ENCODE measurements around the gene PEPD. TPM values are rescaled to one million over a fixed set of nuclear protein-coding genes. Genes with fewer than 3 reads are reported as not detected.

PEPD gene
- total RNA-seq, 1 donor from 2014 or later: 15.0 TPM

GRCh38 chr19:33506498-33506897 is 15.1 kb downstream of the PEPD start:
- Mint-ChIP-seq H3K9me3 (peaks cover 6% of the 10 kb centered on the region), H3K27me3 (ENCODE audit: insufficient read depth) (no peaks in the 10 kb centered on the region), H3K36me3 (ENCODE audit: low read depth) (no peaks in the 10 kb centered on the region), H3K4me1 (ENCODE audit: low read depth) (no peaks in the 10 kb centered on the region), H3K27ac (no peak overlapping the region), H3K4me3 (no peak overlapping the region)
- DNase-seq (ENCODE audit: low spot score): no peak
- intact Hi-C loops (cut with micrococcal nuclease): no loop called here

DNA sequence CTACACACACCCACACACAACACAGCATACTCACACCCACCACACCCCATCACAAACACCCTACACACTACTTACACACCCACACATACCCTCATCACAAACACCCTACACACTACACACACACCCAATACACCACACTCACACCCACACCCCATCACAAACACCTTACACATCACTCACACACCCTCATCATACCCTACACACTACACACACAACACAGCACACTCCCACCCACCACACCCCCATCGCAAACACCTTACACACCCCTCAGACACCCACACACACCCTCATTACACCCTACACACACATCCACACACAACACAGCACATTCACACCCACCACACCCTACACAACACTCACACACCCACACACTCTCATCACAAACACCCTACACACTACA is 15.8 kb downstream of the PEPD start:
- H3K4me1 Mint-ChIP-seq (ENCODE audit: low read depth): no peaks in the 10 kb centered on the region
- H3K27me3 Mint-ChIP-seq (ENCODE audit: insufficient read depth): no peaks in the 10 kb centered on the region
- H3K4me3 Mint-ChIP-seq: no peak overlapping the region
- H3K9me3 Mint-ChIP-seq: peaks cover 6% of the 10 kb centered on the region
- no peak for DNase-seq (ENCODE audit: low spot score)
- intact Hi-C loops (cut with micrococcal nuclease): no loop called here
- no peaks in the 10 kb centered on the region for H3K36me3 Mint-ChIP-seq (ENCODE audit: low read depth)
- H3K27ac Mint-ChIP-seq: peak overlapping the region; percentile 4

- Mint-ChIP-seq H3K9me3 (peaks cover 6% of the 10 kb centered on the region), H3K36me3 (ENCODE audit: low read depth) (no peaks in the 10 kb centered on the region), H3K4me3 (no peak overlapping the region), H3K27me3 (ENCODE audit: insufficient read depth) (no peaks in the 10 kb centered on the region), H3K4me1 (ENCODE audit: low read depth) (no peaks in the 10 kb centered on the region), H3K27ac (no peak overlapping the region)
- DNase-seq (ENCODE audit: low spot score): no peak
- intact Hi-C loops (cut with micrococcal nuclease): no loop called here
Measured at GRCh38 chr19:33505148-33505547, 16.4 kb downstream of the PEPD start.

- intact Hi-C loops (cut with micrococcal nuclease): no loop called here
- Mint-ChIP-seq H3K4me1 (ENCODE audit: low read depth) (no peaks in the 10 kb centered on the region), H3K27ac (no peak overlapping the region), H3K27me3 (ENCODE audit: insufficient read depth) (no peaks in the 10 kb centered on the region), H3K9me3 (peaks cover 6% of the 10 kb centered on the region), H3K4me3 (no peak overlapping the region), H3K36me3 (ENCODE audit: low read depth) (no peaks in the 10 kb centered on the region)
- no peak for DNase-seq (ENCODE audit: low spot score)
Measured at GRCh38 chr19:33504058-33504444, 17.5 kb downstream of the PEPD start.

DNA sequence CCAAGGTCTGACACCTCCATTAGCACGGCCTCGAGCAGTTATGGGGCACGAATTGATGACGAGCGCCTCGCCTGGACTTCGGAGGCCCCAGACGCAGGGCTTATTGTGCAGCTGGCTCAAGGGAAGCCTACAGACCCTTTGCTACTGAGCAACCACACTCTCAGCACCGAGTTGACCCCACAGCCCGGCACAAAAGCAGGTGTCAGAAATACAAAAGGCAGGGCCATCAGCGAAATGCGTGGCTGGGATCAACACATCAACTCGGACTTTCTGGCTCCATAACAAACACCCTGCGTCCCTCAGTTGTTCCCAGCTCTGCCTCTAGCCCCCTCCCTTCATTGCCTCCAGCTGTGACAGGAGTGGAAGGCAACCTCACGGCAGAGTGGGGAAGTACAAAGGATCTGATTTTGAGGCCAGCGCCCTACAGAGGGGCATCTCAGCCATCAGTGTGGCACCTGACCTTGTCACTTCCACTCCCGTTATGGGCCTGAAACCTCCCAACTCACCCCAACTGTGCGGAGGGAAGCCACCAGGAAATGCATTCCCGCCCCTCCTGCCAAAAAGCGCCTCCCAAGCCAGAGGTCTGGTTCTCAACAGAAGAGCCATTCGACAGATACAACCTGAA is 18.0 kb downstream of the PEPD start:
- H3K9me3 Mint-ChIP-seq: peaks cover 6% of the 10 kb centered on the region
- intact Hi-C loops (cut with micrococcal nuclease): no loop called here
- no peaks in the 10 kb centered on the region for H3K36me3 Mint-ChIP-seq (ENCODE audit: low read depth)
- DNase-seq (ENCODE audit: low spot score): no peak
- no peak overlapping the region for H3K4me3 Mint-ChIP-seq
- no peaks in the 10 kb centered on the region for H3K4me1 Mint-ChIP-seq (ENCODE audit: low read depth)
- H3K27me3 Mint-ChIP-seq (ENCODE audit: insufficient read depth): no peaks in the 10 kb centered on the region
- H3K27ac Mint-ChIP-seq: no peak overlapping the region

DNA sequence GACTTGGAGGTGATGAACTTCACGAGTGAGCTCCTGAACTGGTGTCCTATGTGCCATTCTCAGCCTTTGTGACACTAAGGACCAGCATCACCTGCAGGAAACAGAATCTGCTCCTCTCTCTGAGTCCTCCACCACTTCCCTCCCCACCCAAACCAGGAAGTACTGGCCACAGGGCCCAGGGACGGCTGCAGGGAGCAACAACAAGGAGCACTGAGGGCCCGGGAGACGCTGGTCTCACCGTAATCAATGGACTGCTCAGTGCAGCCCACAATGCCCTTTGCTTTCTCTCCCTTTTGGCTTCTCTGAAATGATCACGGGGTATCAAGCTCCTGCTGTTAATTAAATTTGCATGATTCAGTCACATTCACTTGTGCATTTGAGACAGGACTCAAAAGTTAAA is 18.6 kb downstream of the PEPD start:
- Mint-ChIP-seq H3K9me3 (peaks cover 6% of the 10 kb centered on the region), H3K4me1 (ENCODE audit: low read depth) (no peaks in the 10 kb centered on the region), H3K27me3 (ENCODE audit: insufficient read depth) (no peaks in the 10 kb centered on the region), H3K27ac (no peak overlapping the region), H3K36me3 (ENCODE audit: low read depth) (no peaks in the 10 kb centered on the region), H3K4me3 (no peak overlapping the region)
- intact Hi-C loops (cut with micrococcal nuclease): no loop called here
- DNase-seq (ENCODE audit: low spot score): no peak

DNA sequence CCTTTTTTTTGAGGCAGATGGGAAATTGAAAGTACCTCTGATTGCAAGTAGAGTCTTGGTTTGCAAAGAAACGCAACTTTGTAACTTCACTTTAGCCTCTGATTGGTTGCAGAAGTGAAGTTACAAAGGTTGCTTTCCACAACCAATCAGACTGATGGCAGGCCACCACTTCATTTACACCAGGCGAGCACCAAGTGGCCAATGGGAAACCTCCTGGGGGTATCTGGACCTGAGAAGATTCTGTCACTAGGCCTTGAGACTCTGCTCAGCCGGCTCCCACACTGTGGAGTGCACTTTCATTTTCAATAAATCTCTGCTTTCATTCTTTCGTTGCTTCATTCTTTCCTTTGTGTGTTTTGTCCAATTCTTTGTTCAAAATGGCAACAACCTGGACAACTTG is 19.1 kb downstream of the PEPD start:
- no peak for DNase-seq (ENCODE audit: low spot score)
- Mint-ChIP-seq H3K4me3 (no peak overlapping the region), H3K36me3 (ENCODE audit: low read depth) (no peaks in the 10 kb centered on the region), H3K4me1 (ENCODE audit: low read depth) (no peaks in the 10 kb centered on the region), H3K27me3 (ENCODE audit: insufficient read depth) (no peaks in the 10 kb centered on the region), H3K9me3 (peaks cover 6% of the 10 kb centered on the region), H3K27ac (no peak overlapping the region)
- intact Hi-C loops (cut with micrococcal nuclease): no loop called here

DNA sequence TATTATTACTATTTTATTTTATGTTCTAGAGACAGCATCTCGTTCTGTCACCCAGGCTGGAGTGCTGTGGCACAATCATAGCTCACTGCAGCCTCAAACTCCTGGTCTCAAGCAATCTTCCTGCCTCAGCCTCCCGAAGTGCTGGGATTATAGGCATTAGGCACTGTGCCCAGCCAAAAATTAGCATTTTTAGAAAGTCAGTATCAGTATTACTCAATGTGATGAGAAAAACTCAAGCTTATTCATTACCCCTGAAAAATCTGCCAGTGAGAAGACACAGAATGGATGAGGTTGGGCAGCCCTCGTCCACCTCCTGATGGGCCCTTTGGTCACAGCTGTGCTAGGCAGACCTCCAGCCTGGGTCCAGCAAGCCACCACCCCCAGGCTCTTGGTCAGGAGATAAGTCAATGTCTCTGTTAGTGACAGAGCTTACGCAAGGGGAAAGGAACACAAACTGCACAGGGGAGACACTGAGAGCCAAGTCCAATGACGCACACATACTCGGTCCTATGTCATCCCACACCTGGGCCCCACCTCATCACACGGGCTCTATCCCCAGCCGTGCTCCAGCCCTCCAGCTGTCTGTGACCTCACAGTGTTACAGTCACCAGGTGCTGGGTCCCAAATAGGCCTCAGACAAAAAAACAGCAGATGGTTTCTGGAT is 19.8 kb downstream of the PEPD start:
- H3K27ac Mint-ChIP-seq: no peak overlapping the region
- H3K4me3 Mint-ChIP-seq: no peak overlapping the region
- no peaks in the 10 kb centered on the region for H3K36me3 Mint-ChIP-seq (ENCODE audit: low read depth)
- H3K27me3 Mint-ChIP-seq (ENCODE audit: insufficient read depth): no peaks in the 10 kb centered on the region
- intact Hi-C loops (cut with micrococcal nuclease): no loop called here
- no peak for DNase-seq (ENCODE audit: low spot score)
- H3K9me3 Mint-ChIP-seq: peaks cover 6% of the 10 kb centered on the region
- no peaks in the 10 kb centered on the region for H3K4me1 Mint-ChIP-seq (ENCODE audit: low read depth)

DNA sequence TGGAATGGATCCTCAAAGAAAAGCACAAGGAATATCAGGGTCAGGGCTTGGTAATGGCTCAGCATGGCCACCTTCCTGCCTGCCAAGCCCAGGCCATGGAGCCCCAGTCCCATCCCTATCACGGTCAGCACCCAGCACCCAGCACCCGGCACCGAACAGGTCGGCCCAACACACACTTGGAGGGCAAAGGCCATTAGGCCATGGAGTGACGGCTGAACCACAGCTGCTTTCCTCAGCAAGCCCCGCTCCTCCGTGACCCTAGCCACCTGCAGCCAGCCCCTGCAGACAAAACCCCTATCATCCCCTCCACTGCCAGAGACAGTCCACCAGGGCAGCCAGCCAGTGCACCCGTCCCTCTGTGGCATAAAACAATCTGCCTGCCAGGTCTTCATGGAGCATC is 20.6 kb downstream of the PEPD start:
- DNase-seq (ENCODE audit: low spot score): no peak
- Mint-ChIP-seq H3K4me1 (ENCODE audit: low read depth) (no peaks in the 10 kb centered on the region), H3K27me3 (ENCODE audit: insufficient read depth) (no peaks in the 10 kb centered on the region), H3K27ac (no peak overlapping the region), H3K9me3 (no peaks in the 10 kb centered on the region), H3K4me3 (no peak overlapping the region), H3K36me3 (ENCODE audit: low read depth) (no peaks in the 10 kb centered on the region)
- intact Hi-C loops (cut with micrococcal nuclease): no loop called here

DNA sequence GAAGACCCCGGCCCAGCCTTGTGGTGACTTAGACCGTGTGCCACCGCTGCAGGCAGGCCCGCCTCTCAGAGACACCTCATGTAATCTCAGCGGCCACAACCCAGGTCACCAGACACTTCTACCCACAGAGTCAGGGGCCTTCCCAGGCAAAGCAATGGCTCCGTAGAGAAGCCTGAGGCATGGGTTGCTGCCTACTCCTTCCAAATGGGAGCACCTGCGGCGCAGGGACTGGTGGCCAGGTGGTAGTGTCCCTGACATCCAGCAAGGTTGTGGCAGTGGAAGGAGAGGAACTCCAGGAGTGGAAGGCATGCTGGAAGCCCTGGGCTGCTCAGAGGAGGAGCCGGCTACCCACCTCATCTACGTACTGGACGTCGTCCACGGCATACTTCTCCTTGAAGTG is 21.0 kb downstream of the PEPD start:
- H3K4me3 Mint-ChIP-seq: no peak overlapping the region
- H3K9me3 Mint-ChIP-seq: no peaks in the 10 kb centered on the region
- intact Hi-C loops (cut with micrococcal nuclease): no loop called here
- no peak overlapping the region for H3K27ac Mint-ChIP-seq
- H3K27me3 Mint-ChIP-seq (ENCODE audit: insufficient read depth): no peaks in the 10 kb centered on the region
- DNase-seq (ENCODE audit: low spot score): no peak
- no peaks in the 10 kb centered on the region for H3K4me1 Mint-ChIP-seq (ENCODE audit: low read depth)
- no peaks in the 10 kb centered on the region for H3K36me3 Mint-ChIP-seq (ENCODE audit: low read depth)

DNA sequence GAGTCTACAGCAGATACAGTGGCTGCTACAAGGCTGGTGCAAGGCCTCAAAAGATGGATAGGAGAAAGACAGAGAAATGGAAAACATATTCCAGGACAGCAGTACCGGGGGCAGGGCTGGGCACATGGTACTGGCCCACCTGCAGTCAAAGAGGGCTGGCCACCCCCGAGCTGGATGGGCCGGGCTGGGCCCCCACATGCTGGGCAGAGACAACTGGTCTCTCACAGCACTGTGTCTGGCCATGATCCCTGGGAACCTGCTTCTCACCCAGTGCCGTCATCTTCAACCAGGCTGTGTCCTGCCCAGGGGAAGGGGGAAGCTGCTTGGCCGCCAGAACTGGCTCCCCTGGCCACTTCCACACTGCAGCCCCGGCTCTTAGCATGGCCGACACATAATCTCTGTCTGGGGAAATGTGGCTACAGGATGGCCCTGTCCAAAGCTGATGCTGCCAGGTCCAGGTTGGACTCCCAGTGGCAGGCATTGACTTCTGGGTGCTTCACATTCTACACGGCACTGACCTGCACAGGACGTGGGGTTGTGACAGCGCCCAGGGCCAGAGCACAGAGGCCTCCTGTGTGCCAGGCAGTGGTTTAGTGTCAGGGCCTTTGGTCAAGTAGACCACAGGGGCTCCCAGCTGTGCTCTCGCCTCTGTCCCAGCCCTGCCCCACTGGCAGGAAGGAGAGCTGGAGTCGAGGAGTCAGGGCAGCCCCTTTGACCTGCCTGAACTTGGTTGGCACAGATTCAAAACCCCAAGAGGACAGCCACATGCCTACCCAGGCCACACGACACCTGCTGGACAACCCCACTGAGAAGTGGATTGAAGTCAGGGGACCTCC is 21.7 kb downstream of the PEPD start:
- Mint-ChIP-seq H3K36me3 (ENCODE audit: low read depth) (no peaks in the 10 kb centered on the region), H3K27ac (no peak overlapping the region), H3K4me1 (ENCODE audit: low read depth) (no peaks in the 10 kb centered on the region), H3K4me3 (no peak overlapping the region), H3K9me3 (no peaks in the 10 kb centered on the region), H3K27me3 (ENCODE audit: insufficient read depth) (no peaks in the 10 kb centered on the region)
- intact Hi-C loops (cut with micrococcal nuclease): no loop called here
- no peak for DNase-seq (ENCODE audit: low spot score)

DNA sequence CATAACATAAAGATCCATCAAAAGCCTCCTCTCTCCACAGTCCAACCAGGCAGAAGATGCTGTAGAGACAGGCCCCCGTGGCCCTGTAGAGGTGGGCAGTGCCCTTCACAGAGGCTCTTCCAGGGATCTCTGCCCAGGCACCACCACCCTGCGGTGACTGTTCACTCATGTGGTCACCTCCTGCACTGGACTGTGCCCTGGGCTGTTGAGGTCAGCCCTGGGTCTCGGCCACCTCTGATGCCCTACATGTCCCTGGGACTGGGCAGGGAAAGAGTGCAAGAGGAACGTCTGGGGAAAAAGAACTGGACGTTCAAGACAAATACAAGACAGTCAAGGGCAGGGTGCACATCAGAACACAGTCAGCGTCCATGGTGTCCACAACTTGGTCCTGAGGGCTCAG is 22.3 kb downstream of the PEPD start:
- Mint-ChIP-seq H3K9me3 (no peaks in the 10 kb centered on the region), H3K27me3 (ENCODE audit: insufficient read depth) (no peaks in the 10 kb centered on the region), H3K36me3 (ENCODE audit: low read depth) (no peaks in the 10 kb centered on the region), H3K4me3 (no peak overlapping the region), H3K4me1 (ENCODE audit: low read depth) (no peaks in the 10 kb centered on the region), H3K27ac (no peak overlapping the region)
- intact Hi-C loops (cut with micrococcal nuclease): no loop called here
- DNase-seq (ENCODE audit: low spot score): no peak

DNA sequence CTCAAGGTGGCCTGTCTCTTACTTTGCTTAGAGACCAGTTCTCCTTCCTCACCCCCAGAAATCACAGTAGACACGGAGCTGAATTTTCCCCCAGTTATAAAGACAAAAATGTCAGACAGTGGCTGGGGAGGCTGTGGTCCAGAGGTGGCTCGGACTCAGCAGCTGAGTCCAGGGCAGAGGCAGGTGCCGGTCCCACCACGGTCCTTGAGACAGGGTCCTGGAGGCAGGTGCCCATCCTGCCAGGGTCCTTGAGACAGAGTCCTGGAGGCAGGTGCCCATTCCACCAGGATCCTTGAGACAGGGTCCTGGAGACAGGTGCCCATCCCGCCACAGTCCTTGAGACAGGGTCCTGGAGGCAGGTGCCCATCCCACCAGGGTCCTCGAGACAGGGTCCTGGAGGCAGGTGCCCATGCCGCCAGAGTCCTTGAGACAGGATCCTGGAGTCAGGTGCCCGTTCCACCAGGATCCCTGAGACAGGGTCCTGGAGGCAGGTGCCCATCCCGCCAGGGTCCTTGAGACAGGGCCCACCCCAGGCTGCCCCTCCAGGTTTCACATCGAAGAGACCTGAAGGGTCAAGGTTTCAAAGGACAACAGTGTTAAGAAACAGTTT is 23.1 kb downstream of the PEPD start:
- DNase-seq (ENCODE audit: low spot score): no peak
- H3K27me3 Mint-ChIP-seq (ENCODE audit: insufficient read depth): no peaks in the 10 kb centered on the region
- H3K4me1 Mint-ChIP-seq (ENCODE audit: low read depth): no peaks in the 10 kb centered on the region
- no peak overlapping the region for H3K4me3 Mint-ChIP-seq
- no peaks in the 10 kb centered on the region for H3K36me3 Mint-ChIP-seq (ENCODE audit: low read depth)
- H3K9me3 Mint-ChIP-seq: no peaks in the 10 kb centered on the region
- intact Hi-C loops (cut with micrococcal nuclease): no loop called here
- H3K27ac Mint-ChIP-seq: no peak overlapping the region
